Astrocyte of the cerebellum (primary cell): ENCODE results near the gene HBS1L.

Source experiments
- DNase-seq: peaks from one replicate; pipeline ENCODE4 v3.0.0-alpha.2; 2011; ENCODE audit warnings: low read depth
- H3K4me3 ChIP-seq: 2 replicates; pipeline ENCODE4 v1.5.1; 2011; ENCODE audit warnings: mild to moderate bottlenecking, low read depth, low read length, moderate library complexity
- in situ Hi-C: cut with HindIII; loops from 2 replicates; pipeline ENCODE4 v1.10.0; 2017; ENCODE audit warnings: low sequenced_read_pairs
- TF ChIP-seq, protein P1 (sequence below): IDR thresholded peaks from 2 replicates; pipeline ENCODE4 v1.5.1; 2012; ENCODE audit warnings: low read length, low read depth, moderate library complexity, mild to moderate bottlenecking; ENCODE audit errors: missing control alignments

The HBS1L gene

DNA sequence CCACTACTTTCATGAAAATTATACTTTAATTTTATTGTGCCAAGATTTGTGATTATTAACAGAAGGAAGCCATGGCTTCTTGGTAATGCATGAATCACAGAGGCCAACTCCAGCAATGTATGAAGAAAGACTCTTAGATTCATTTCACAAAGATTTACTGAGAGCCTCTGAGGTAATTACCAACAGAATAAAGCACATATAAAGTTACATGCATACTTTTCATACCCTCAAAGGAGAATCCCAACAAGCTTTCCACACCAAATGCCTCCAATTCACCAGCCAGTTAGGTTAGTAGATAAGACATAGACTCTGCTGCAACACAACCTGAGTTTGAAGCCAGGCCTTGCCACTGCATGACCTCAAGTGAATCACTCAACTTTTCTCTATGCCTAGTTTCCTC lies 41.9 kb downstream of the HBS1L start:
- TF ChIP-seq, protein P1, sequence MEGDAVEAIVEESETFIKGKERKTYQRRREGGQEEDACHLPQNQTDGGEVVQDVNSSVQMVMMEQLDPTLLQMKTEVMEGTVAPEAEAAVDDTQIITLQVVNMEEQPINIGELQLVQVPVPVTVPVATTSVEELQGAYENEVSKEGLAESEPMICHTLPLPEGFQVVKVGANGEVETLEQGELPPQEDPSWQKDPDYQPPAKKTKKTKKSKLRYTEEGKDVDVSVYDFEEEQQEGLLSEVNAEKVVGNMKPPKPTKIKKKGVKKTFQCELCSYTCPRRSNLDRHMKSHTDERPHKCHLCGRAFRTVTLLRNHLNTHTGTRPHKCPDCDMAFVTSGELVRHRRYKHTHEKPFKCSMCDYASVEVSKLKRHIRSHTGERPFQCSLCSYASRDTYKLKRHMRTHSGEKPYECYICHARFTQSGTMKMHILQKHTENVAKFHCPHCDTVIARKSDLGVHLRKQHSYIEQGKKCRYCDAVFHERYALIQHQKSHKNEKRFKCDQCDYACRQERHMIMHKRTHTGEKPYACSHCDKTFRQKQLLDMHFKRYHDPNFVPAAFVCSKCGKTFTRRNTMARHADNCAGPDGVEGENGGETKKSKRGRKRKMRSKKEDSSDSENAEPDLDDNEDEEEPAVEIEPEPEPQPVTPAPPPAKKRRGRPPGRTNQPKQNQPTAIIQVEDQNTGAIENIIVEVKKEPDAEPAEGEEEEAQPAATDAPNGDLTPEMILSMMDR: no peak
- in situ Hi-C loops: no loop called here
- H3K4me3 ChIP-seq: no peak overlapping the region
- DNase-seq: no peak

DNA sequence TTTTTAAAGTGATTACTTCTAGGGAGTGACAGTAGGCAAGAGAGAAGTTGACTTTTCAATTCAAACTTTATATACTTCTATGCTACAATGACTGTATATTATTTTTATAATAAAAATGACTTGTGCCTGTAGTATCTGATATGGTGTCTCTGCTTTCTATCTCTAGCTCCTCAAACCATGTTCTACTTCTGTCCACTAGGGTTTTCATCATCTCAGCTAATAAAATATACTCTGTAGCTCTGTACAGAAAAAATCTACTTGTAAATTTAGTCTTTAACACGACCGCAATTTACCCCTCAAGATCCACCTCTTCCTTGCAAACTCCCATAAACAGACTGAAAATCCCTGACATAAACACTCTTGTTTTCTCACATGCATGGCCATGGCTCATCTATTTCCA lies 42.3 kb downstream of the HBS1L start:
- H3K4me3 ChIP-seq: no peak overlapping the region
- DNase-seq: no peak
- TF ChIP-seq, protein P1: no peak
- in situ Hi-C loops: no loop called here

DNA sequence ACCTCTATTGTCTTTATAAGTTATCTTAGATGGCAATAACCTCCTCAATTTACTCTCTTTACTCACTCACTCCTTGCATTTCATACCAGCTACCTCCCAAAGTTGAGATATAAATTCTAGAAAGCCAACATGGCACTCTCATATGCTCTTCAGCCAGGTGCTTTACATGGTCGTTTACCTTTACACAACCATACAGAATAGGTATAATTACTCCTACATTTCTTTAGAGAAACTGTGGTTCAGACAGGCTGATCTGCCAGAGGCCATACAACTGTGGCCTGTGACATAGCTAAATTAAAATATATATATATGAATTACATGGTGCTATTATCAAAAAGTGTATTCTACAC lies 45.7 kb downstream of the HBS1L start:
- TF ChIP-seq, protein P1: no peak
- no peak for DNase-seq
- in situ Hi-C loops: no loop called here
- H3K4me3 ChIP-seq: no peak overlapping the region

DNA sequence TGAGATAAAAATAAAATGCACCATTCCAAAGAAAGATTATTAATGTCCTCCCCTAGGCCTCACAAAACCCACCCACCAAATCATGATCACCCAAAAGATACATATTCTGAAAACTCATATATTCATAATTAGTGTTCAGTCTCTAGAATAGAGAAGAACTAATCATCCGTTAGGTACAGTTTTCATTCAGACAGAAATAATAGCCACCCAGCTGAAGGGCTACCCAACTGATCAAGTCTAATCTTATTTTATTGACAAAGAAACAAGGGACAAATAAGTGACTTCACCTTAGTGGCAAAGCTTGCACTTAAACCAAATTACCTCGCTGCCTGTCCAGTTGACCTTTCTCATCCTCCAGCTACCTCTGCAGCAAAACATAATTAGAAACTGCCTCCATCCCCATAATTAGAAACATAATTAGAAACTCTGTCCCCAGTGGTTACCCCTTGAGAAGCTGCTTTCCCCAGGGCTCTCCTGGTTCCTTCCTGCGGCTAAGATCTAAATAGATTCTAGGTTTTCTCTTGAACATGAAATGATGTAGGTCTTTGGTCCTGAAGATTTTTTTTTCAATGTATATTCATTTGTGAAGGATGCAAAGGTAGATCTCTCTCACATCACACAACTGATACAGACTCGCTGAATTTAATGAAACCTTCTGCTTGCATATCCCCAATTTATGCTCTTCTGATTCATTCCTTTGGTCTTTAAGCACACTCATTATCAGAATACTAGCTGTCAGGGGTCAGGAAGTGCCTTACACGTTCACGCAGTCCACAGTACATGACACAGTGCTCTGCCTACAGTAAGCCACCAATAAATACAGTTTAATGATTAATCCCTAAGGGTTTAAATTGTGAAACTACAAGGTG lies 46.3 kb downstream of the HBS1L start:
- TF ChIP-seq, protein P1: no peak
- in situ Hi-C loops: no loop called here
- DNase-seq: no peak
- H3K4me3 ChIP-seq: no peak overlapping the region

DNA sequence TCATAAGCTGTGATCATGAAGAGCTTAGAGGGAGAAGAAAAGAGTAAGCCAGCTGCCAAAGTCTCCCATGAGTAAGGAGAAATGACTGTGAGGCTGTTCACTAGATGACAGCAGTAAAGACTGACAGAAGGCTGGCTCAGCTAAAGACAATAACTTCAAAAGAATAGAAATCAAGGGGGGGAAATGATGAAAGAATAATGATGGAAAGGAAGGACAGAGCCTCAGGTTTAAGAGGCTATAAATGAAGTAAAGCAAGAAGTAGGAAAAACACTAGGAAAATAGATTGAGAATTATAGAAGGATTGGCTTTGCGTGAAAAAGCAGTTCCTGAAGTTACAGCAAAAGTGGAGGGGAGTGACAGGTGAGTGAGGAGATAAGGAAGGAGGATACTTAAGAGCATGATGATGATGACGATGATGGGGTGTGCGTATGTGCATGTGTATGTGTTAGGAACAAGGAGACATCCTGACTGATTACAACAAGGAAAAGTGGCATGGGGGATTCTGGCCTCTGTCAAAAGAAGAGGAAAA lies 48.2 kb downstream of the HBS1L start:
- in situ Hi-C loops: no loop called here
- DNase-seq: no peak
- H3K4me3 ChIP-seq: no peak overlapping the region
- TF ChIP-seq, protein P1: no peak

DNA sequence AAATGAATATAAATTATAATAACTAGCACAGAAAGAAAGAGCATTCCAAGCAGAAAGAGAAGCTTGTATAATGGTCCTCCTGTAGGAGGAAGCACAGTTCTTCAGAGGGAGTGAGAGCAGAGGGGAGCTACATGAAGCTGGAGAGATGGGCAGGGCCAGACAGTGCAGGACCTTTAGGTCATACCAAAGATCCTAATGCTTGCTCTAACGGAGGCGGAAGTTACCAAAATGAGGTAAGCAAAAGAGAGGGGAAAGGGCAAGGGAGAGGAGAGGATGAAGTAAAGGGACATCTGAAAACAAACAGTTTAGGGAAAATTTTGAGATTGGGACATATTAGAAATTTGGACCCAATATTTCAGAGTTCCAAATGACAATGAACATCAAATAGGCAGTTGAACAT lies 50.2 kb downstream of the HBS1L start:
- H3K4me3 ChIP-seq: no peak overlapping the region
- in situ Hi-C loops: no loop called here
- DNase-seq: no peak
- TF ChIP-seq, protein P1: no peak
